Retinal pigment epithelial cell (primary cell): ENCODE measurements around the gene GNAO1.

Source experiments
- DNase-seq: peaks from one replicate; pipeline ENCODE4 v3.0.0-alpha.2; 2010; ENCODE audit warnings: low read depth
- H3K4me3 ChIP-seq: 2 replicates; pipeline ENCODE4 v1.5.1; 2011; ENCODE audit warnings: mild to moderate bottlenecking, low read length, control low read depth, moderate library complexity
- TF ChIP-seq, protein P1 (sequence below): conservative IDR thresholded peaks from 2 replicates; pipeline ENCODE4 v1.5.1; 2011; ENCODE audit warnings: low read depth, low read length, control low read depth, inconsistent platforms

Gene GNAO1

DNA sequence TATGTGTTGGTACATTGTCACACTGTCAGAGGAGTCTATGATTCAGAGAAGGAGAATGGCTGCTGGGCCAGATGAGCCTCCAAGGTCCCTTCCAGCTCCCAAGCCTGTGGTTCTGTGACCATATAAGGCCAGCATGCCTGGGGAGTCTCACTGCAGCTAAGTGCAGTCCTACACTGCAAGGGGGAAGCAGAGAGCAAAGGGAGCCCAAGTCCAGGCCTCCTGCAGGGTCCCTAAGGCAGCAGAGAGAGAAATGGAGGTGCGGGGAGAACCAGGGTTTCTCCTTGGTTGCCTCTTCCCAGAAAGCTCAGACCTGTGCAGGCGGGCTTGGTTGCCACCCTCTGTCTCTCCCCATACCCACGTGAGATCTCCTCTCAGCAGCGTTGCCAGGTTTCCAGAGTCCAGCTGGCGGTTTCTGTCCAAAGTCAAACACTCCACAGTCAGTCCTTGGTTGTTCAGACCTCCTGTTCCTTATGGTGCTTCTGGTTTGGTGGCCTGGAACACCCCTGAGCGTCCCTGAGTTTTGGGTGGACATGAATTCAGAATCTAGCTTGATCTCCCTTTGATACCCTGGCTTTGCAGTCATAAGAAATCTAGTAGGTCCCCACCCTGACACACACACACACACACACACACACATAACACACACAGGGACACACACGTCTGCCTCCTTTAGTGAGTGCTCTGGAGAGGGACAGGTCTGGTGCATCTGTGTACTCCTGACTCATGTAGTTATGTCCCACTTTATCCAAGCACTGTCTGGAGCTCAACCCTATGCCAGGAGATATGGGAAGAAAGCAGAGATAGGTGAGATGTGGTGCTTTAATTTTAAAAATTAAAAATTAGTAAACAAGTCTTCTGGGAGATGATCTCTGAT is 78.8 kb downstream of the GNAO1 start:
- DNase-seq = no peak
- no peak overlapping the region for H3K4me3 ChIP-seq
- TF ChIP-seq, protein P1, sequence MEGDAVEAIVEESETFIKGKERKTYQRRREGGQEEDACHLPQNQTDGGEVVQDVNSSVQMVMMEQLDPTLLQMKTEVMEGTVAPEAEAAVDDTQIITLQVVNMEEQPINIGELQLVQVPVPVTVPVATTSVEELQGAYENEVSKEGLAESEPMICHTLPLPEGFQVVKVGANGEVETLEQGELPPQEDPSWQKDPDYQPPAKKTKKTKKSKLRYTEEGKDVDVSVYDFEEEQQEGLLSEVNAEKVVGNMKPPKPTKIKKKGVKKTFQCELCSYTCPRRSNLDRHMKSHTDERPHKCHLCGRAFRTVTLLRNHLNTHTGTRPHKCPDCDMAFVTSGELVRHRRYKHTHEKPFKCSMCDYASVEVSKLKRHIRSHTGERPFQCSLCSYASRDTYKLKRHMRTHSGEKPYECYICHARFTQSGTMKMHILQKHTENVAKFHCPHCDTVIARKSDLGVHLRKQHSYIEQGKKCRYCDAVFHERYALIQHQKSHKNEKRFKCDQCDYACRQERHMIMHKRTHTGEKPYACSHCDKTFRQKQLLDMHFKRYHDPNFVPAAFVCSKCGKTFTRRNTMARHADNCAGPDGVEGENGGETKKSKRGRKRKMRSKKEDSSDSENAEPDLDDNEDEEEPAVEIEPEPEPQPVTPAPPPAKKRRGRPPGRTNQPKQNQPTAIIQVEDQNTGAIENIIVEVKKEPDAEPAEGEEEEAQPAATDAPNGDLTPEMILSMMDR = peak; percentile 30

DNA sequence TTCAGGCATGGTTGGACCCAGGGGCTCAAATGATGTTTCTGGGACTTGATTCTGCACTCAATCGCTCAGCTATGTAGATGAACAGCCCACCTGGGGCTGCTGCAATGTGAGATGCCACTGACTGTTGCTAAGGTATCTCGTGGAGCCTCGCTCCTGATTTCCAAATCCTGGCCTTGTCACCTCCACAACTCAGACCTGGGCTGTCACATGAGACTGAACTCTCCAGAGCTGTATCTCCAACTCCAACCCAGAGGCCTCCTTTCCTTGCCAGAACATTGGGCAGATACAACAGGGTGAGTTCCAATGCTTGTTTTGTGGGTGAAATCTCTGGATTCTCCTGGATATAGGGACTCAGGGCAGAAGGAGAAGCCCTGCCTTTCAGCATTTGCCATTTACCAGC is 79.5 kb downstream of the GNAO1 start:
- no peak overlapping the region for H3K4me3 ChIP-seq
- TF ChIP-seq, protein P1 = no peak
- no peak for DNase-seq

DNA sequence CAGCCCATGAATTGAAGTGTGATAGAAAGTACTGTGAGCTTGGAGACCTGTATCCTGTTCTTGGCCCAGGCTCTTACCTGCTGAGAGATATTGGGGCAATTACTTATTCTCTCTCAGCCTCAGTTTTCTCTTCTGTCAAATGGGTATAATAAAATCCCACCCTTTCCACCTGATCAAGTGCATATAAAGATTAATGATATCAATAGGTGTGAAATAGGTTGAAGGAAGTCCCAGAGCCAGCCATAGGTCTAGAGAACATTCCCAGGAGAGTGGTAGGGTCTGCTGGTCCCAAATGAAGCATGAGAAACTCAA is 81.2 kb downstream of the GNAO1 start:
- H3K4me3 ChIP-seq = no peak overlapping the region

DNA sequence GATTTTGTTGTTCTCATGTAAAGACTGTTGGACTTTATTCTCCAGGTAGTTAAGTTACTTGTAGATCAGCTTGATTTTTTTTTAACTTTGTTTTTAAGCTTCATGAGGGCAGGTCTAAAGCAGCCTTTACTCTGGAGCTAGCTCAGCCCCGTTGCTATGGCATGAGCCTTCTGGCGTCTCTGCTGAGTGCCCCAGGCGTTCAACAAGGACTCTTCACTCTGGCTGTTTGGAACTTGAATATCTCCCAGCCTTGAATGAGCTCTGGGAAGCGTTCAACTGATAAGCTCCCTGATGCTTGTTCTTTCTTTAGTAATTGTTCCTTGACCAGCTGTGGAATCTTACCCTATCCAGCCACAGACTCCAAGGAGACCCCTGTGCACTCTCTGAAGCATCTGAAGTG is 82.3 kb downstream of the GNAO1 start:
- DNase-seq = no peak
- TF ChIP-seq, protein P1 = no peak
- no peak overlapping the region for H3K4me3 ChIP-seq

More for the DNA sequence above, 81.2 kb downstream of the GNAO1 start:
- DNase-seq = no peak
- TF ChIP-seq, protein P1 = no peak

DNA sequence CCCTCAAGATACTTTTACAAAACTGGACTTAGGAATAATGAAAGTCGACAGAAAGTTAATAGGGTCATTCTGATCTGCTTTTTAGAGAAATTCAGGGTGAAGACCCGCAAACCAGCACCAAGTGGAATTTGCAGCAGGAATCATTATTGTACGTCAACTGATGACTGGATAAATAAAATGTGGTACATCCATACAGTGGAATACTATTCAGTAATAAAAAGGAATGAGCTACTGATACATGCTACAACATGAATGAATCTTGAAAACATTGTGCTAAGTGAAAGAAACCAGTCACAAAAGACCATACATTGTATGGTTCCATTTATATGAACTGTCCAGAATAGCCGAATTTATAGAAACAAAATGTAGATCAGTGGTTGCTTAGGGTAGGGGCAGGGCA is 83.1 kb downstream of the GNAO1 start:
- TF ChIP-seq, protein P1 = no peak
- DNase-seq = no peak
- H3K4me3 ChIP-seq = no peak overlapping the region

DNA sequence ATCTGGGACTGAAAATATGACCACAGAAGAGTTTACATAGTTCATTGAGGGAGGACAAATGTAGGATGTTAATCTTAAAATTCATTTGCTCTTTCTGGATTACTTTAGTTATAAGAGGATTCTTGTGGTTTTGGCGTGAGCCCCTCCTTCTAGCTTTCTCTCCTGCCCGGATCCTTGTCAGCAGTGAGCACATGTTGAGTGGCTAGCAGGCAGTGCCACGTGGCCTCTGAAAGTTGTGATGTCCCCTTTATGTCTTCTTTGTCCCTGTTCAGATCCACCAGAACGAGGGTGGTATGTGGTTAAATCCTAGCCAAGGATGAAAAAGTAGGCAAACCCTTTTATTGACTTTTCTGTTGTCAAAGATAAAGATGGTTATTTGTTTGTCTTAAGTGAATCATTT is 83.8 kb downstream of the GNAO1 start:
- DNase-seq = no peak
- H3K4me3 ChIP-seq = no peak overlapping the region
- TF ChIP-seq, protein P1 = no peak

DNA sequence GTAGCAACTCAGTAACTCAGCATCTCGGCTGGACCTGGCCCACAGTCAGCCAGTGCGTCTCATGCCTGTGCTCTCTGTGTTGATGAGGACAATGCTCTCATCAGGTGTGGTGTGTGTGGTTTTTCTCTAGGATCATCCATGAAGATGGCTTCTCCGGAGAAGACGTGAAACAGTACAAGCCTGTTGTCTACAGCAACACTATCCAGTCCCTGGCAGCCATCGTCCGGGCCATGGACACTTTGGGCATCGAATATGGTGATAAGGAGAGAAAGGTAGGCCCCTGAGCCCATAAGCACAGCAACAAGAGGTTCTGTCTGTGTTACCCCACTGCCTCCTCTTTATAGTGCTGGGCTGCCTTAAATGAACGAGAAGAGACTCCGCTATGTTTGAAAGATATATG is 84.5 kb downstream of the GNAO1 start:
- H3K4me3 ChIP-seq = no peak overlapping the region
- TF ChIP-seq, protein P1 = no peak
- no peak for DNase-seq
